ENCODE data around the gene ATP2B2.

- TF ChIP-seq CTCF (IDR thresholded peaks at IDR 0.05) = no peak
- TF ChIP-seq POLR2A (IDR thresholded peaks at IDR 0.05) = no peak
Observed at GRCh38 chr3:10338591-10339353, 166.6 kb downstream of the ATP2B2 start.
